Stomach (tissue), 4 donors: Measurements from ENCODE around the gene ACAP3.

Source experiments
- EP300 ChIP-seq: sonication (generic); formaldehyde crosslinking; IDR thresholded peaks from one replicate; pipeline ENCODE4 v1.6.1; 2017; ENCODE audit warnings: antibody characterized with exemption
- POLR2A ChIP-seq, 4 donors: fragments of 450-650 bp; IDR thresholded peaks; one replicate each; pipeline ENCODE4 v1.6.1; 2016; ENCODE audit warnings: antibody characterized with exemption in 4 of 4, control low read depth in 2 of 4, mild to moderate bottlenecking in 1 of 4, moderate library complexity in 1 of 4
- POLR2AphosphoS5 ChIP-seq, 3 donors: sonication (generic); formaldehyde crosslinking; IDR thresholded peaks; one replicate each; pipeline ENCODE4 v1.6.1; 2016; ENCODE audit warnings: antibody characterized with exemption in 3 of 3
- TF ChIP-seq, protein P1 (sequence below), 7 experiments: fragments of 450-650 bp in 4 of 7; fragments of 200-600 bp in 3 of 7; sonication (generic) in 3 of 7; IDR thresholded peaks; one replicate each; pipeline ENCODE4 v1.5.1; 2016 to 2019; ENCODE audit warnings: antibody characterized with exemption in 7 of 7, control low read depth in 2 of 7, mild to moderate bottlenecking in 1 of 7

DNA sequence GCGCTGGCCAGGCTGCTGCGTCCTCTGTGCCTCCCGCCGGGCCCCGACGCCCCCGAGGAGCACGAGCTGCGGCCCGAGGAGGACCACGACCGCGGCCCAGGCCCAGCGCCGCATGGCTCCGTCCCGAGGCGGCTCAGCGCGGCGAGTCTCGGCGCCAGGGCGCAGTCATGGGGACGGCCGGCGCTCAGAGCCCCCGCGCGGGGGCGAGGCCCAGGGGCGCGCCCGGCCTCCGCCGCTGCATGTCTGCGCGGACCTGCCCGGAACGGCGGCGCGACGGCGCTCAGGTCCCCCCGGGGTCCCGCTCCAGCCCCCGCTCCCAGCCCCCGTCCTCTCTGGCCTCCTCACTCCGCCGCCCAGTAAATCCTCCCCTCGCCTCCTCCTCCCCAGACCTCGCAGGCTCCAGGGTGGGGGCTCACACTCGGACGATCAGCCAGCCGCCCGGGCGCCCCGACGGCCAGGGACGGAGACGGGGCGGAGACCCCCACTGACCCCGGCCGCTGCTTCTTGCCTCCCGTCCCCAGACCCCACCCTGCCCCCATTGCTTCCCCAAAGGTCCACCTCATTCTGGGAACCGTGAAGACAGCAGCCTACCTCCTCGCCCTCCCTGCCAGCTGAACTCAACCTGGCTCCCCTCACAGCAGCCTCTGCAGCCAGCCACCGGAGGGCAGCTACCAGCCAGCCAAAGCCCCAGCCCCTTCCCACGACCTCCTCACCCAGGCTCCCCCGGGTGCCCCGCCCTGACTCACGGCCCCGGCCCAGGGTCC is 61.0 kb downstream of the ACAP3 start, which contains the start of gene C1QTNF12:
- TF ChIP-seq, protein P1, sequence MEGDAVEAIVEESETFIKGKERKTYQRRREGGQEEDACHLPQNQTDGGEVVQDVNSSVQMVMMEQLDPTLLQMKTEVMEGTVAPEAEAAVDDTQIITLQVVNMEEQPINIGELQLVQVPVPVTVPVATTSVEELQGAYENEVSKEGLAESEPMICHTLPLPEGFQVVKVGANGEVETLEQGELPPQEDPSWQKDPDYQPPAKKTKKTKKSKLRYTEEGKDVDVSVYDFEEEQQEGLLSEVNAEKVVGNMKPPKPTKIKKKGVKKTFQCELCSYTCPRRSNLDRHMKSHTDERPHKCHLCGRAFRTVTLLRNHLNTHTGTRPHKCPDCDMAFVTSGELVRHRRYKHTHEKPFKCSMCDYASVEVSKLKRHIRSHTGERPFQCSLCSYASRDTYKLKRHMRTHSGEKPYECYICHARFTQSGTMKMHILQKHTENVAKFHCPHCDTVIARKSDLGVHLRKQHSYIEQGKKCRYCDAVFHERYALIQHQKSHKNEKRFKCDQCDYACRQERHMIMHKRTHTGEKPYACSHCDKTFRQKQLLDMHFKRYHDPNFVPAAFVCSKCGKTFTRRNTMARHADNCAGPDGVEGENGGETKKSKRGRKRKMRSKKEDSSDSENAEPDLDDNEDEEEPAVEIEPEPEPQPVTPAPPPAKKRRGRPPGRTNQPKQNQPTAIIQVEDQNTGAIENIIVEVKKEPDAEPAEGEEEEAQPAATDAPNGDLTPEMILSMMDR (IDR thresholded peaks at IDR 0.05): no peak
- TF ChIP-seq EP300 (no peak), POLR2A (IDR thresholded peaks at IDR 0.05) (no peak), POLR2AphosphoS5 (IDR thresholded peaks at IDR 0.05) (no peak)
